GM23338 (cell line): ENCODE results near the gene DDX39A.
A peak's percentile ranks its signal among the peaks of the same experiment; 100 is the strongest.

Source experiments
- POLR2AphosphoS5 ChIP-seq: IDR thresholded peaks from 2 replicates; pipeline ENCODE4 v1.6.1; 2016; ENCODE audit warnings: antibody characterized with exemption, low read depth
- TF ChIP-seq, protein P1 (sequence below), 2 experiments: fragments of 200-600 bp in 1 of 2; sonication (generic) in 1 of 2; conservative IDR thresholded peaks; 2 replicates each; pipeline versions ENCODE4 v1.5.1 to v1.6.1; 2016 to 2017; ENCODE audit warnings: antibody characterized with exemption in 2 of 2, low read depth in 2 of 2, mild to moderate bottlenecking in 2 of 2, moderate library complexity in 1 of 2

DNA sequence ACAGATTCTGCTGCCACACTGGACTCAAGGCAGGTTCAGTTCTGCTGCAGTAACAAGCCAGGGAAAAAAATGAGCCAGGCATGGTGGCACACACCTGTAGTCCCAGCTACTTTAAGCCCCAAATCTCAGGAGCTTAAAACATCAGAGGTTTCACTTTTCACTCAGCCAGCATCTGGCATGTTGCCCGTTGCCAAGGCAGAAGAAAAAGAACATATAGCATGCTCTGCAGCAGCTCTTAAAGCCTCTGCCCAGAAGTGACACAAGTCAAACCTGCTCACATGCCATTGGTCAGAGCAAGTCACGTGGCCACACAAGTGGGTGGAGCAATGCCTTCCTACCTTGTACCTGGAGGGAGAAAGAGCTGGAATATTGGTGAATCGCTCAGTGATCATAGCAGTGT is 52.6 kb downstream of the DDX39A start:
- TF ChIP-seq POLR2AphosphoS5, result peak; percentile 43; the same call in 1 of the 2 replicates
- TF ChIP-seq, protein P1, sequence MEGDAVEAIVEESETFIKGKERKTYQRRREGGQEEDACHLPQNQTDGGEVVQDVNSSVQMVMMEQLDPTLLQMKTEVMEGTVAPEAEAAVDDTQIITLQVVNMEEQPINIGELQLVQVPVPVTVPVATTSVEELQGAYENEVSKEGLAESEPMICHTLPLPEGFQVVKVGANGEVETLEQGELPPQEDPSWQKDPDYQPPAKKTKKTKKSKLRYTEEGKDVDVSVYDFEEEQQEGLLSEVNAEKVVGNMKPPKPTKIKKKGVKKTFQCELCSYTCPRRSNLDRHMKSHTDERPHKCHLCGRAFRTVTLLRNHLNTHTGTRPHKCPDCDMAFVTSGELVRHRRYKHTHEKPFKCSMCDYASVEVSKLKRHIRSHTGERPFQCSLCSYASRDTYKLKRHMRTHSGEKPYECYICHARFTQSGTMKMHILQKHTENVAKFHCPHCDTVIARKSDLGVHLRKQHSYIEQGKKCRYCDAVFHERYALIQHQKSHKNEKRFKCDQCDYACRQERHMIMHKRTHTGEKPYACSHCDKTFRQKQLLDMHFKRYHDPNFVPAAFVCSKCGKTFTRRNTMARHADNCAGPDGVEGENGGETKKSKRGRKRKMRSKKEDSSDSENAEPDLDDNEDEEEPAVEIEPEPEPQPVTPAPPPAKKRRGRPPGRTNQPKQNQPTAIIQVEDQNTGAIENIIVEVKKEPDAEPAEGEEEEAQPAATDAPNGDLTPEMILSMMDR (conservative IDR thresholded peaks at IDR 0.05; ENCODE audit: low read depth in 2 of 2), result no peak
